Activated effector memory CD4-positive, alpha-beta T cell treated with Interleukin-2 at 50 U/mL for 16 hours (primary cell): ENCODE results near the gene RNASEH2C.

Source experiments
- DNase-seq: peaks from one replicate; pipeline ENCODE4 v3.0.0-alpha.2; 2020

The RNASEH2C gene

DNA sequence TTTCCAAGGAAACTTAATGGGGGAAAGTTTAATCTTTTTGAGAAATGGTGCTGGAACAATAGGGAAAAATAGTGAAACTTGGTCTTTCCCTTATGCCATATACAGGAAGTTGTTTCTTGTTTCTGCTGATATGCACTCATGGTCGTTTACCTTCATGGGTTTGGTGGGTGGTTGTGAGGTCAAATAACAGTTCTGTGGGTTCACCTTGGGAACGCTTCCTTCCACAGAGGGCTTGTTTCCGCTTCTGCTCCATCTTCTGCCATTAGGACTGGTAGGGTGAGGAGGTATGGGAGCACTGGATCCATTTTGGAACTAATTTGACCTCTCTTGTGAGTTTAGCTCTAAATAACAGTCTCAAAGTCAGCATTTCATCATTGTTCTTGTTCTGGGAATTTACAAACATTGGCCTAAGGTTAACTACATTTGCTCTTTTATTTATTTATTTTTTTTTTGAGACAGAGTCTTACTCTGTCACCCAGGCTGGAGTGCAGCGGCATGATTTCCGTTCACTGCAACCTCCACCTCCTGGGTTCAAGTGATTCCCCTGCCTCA lies 40.3 kb downstream of the RNASEH2C start:
- no peak for DNase-seq

GRCh38 chr11:65672982-65673381 lies 47.6 kb downstream of the RNASEH2C start:
- no peak for DNase-seq

DNA sequence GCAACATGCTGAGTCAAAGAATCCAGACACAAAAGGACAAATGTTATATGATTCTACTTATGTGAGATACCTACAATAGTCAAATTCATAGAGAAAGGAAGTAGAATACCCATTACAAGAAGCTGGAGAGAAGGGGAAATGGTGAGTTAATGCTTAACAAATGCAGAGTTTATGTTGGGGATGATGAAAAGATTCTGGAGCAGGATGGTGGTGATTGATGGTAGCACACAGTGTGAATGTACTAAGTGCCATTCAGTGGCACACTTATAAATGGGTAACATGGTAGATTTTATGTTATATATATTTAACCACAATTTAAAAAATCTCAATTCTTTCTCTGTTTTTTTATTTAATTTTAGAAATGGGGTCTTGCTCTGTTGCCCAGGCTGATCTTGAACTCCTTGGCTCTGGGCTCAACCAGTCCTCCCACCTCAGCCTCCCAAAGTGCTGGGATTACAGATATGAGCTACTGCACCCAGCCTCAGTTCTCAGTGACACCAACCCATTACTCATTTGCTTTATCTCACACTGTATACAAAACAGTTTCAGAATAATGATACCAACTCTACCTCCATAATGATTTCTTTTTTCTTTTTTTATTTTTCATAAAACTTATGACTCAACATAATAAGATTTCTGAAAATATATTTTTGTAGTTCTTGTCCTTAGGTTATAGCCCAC lies 48.3 kb downstream of the RNASEH2C start:
- DNase-seq, result no peak
